GM19452 (cell line): ENCODE measurements around the gene ZNG1F.
"Not testable (repeated sequence)": the region's sequence is repeated elsewhere in the genome, so short reads cannot be mapped to it uniquely, and the experiment has no call there.

ENCODE experiments used
- ATAC-seq: cut with Tn5 transposase; IDR thresholded peaks from one replicate; pipeline ENCODE4 v1.9.1; 2021; ENCODE audit not compliant: unreplicated experiment

ZNG1F gene

DNA sequence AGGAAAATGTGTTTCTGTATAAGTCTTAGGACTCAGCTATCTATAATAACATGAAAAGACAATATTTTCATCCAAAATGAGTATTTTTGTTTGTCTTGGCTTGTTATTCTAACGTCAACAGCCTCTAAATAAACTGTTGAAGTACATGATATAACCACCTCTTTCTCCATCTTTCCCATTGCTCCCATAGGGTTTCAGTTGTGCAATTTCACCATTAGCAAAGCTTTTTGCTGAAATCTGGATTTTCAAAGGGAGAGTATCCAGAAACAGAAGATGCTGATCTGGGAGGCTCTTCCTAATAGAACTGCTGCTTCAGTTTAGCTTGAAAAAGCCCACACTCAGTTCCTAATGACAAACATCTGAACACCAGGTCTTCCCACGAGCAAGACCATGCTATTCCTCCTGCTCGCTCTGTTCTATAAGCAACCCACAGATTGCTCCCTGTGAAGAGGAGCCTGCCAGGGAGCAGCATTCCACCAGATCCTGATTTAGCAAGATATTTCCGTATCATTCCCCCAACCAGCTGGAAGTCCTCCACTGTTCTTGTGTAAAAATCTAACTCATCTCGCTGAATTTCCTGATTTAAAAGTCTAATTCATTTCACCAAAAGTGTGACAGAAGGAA lies 101.8 kb downstream of the ZNG1F start:
- ATAC-seq: not testable (repeated sequence)

DNA sequence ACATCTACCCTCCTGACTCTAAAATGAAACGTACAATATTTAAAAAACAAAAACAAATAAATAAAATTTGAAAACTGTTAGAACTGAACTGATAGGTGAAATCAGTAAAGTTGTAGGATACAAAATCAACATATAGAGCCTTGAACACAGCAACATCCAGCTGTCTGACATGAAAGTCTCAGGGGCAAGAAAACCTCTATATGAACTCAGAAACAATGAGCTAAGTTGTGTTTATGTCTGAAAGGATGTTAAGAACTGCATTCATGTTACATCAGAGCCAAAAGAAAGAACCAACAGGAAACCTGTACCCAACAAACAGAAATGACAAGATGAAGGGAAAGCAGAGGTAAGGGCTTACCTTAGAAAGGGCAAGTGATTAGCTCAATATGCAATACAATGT lies 102.4 kb downstream of the ZNG1F start:
- ATAC-seq: not testable (repeated sequence)

DNA sequence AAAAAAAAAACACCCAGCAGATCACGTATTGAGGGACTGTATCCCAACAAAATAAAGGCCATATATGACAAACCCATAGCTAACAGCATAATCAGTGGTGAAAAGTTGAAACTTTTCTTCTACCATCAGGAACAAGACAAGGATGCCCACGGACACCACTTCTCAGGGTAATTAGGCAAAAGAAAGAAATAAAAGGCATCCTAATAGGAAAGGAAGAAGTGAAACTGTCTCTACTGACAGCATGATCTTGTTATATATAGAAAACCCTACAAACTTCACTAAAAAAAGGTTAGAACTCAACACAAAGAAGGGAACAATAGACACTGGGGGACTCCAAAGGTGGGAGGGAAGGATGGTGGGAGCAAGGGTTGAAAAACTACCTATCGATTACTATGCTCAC lies 102.9 kb downstream of the ZNG1F start:
- ATAC-seq: not testable (repeated sequence)

DNA sequence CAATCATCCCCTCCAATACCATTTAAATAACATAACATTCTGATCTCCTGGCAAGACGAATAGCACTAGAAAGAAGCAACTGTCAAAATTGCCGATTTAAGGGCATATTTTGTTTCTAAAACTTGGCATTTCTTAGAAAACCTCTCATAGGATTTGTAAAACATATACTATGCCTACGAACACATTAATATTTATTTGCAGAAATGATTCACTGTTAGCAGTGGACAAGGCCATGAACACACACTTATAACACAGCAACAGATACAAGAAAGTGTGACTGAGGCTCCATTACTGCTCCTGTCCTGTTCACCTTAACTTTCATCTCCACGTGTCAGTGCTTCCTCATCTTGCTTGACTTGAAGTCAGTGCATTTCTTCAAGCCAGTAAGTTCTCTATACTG lies 106.8 kb downstream of the ZNG1F start:
- not testable (repeated sequence) for ATAC-seq
